HL-60/S4 (cell line): ENCODE data around the gene TVP23A.
"Not testable (repeated sequence)": the region's sequence is repeated elsewhere in the genome, so short reads cannot be mapped to it uniquely, and the experiment has no call there.

Source experiments
- in situ Hi-C: fragments of 300-500 bp; cut with MboI; formaldehyde crosslinking; loops from 2 replicates; pipeline ENCODE4 v1.14.3; 2022; ENCODE audit warnings: low sequenced_read_pairs

TVP23A gene

GRCh38 chr16:10836174-10836853 is 17.7 kb upstream of the TVP23A start:
- in situ Hi-C loops = no loop called here

- in situ Hi-C loops = no loop called here
Observed at GRCh38 chr16:10835281-10835931, 16.8 kb upstream of the TVP23A start.

- in situ Hi-C loops = no loop called here
Observed at GRCh38 chr16:10834766-10835165, 16.2 kb upstream of the TVP23A start.

GRCh38 chr16:10834130-10834529 is 15.5 kb upstream of the TVP23A start:
- in situ Hi-C loops = no loop called here

GRCh38 chr16:10833271-10833670 is 14.7 kb upstream of the TVP23A start:
- in situ Hi-C loops = no loop called here

- in situ Hi-C loops = no loop called here
Observed at GRCh38 chr16:10831894-10832886, 13.6 kb upstream of the TVP23A start.

GRCh38 chr16:10830240-10830639 is 11.6 kb upstream of the TVP23A start:
- in situ Hi-C loops = not testable (repeated sequence)

GRCh38 chr16:10829390-10830098 is 10.9 kb upstream of the TVP23A start:
- in situ Hi-C loops = not testable (repeated sequence)

GRCh38 chr16:10828851-10829366 is 10.3 kb upstream of the TVP23A start:
- in situ Hi-C loops = no loop called here

- in situ Hi-C loops = no loop called here
Observed at GRCh38 chr16:10827691-10828341, 9.2 kb upstream of the TVP23A start.

- in situ Hi-C loops = no loop called here
Observed at GRCh38 chr16:10824111-10824893, 5.7 kb upstream of the TVP23A start.

GRCh38 chr16:10822702-10823101 is 4.1 kb upstream of the TVP23A start:
- in situ Hi-C loops = no loop called here

GRCh38 chr16:10820546-10820945 is 2.0 kb upstream of the TVP23A start:
- in situ Hi-C loops = no loop called here

- in situ Hi-C loops = no loop called here
Observed at GRCh38 chr16:10817514-10817913, 1.1 kb downstream of the TVP23A start.

GRCh38 chr16:10813099-10813455 is 5.5 kb downstream of the TVP23A start:
- in situ Hi-C loops = no loop called here

- in situ Hi-C loops = no loop called here
Observed at GRCh38 chr16:10812312-10813098, 6.1 kb downstream of the TVP23A start.

- in situ Hi-C loops = no loop called here
Observed at GRCh38 chr16:10809706-10810105, 8.9 kb downstream of the TVP23A start.

GRCh38 chr16:10808850-10809249 is 9.7 kb downstream of the TVP23A start:
- in situ Hi-C loops = no loop called here

GRCh38 chr16:10808218-10808617 is 10.4 kb downstream of the TVP23A start:
- in situ Hi-C loops = no loop called here
